SIG-M5 treated with dmso at 0.1 percent for 504 hours (cell line): ENCODE measurements around the gene SOD1.
"Not testable (repeated sequence)": the region's sequence is repeated elsewhere in the genome, so short reads cannot be mapped to it uniquely, and the experiment has no call there.

Source experiments
- DNase-seq: peaks from one replicate; lab custom pipeline; 2025; ENCODE audit not compliant: unreplicated experiment; lab: John Stamatoyannopoulos, UW

Gene SOD1

GRCh38 chr21:31659536-31660258, at the start of gene SOD1:
Gene SOD1 (plus strand): TSS chr21:31659693. CDS start chr21:31659770, 77 bp downstream.
- DNase-seq, result peak; percentile 88

- DNase-seq, result no peak
Observed at GRCh38 chr21:31611445-31611844, 48.0 kb upstream of the SOD1 start.

DNA sequence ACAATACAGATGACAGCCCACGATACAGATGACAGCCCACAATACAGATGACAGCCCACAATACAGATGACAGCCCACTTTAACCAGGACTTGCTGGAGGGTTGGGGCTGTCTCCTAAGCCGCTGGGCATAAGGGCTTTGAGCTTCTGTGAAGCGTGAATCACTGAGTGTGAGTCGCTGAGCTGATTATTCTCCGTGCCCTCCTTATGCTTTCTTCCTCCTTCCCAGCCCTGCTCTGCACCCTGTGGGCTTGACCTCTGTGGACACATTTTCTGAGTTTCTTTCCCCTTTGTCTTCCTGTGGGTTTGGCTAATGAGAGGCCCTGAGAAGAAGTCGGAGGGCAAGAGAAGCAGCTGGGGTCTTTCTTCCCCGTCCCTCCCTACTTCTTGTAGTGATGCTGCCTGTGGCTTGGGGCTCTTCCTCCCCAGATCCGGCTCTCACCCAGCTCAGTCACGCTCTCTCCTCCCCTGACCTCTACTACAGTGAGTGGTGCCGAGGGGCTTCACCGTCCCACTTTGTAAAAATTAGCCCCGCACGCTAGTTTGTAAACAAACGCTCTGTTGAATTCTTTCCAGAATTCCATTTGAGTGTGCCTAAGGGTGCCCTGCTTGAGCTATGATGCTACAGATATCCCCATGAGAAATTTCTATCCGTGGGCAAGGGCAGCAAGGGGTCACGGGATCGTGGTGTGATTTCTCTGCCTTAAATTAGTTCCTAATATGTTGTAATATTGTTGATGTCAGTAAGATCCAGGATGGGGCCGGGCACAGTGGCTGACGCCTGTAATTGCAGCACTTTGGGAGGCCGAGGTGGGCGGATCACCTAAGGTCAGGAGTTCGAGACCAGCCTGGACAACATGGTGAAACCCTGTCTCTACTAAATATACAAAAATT, 46.4 kb upstream of the SOD1 start:
- DNase-seq, result peak; percentile 9

DNA sequence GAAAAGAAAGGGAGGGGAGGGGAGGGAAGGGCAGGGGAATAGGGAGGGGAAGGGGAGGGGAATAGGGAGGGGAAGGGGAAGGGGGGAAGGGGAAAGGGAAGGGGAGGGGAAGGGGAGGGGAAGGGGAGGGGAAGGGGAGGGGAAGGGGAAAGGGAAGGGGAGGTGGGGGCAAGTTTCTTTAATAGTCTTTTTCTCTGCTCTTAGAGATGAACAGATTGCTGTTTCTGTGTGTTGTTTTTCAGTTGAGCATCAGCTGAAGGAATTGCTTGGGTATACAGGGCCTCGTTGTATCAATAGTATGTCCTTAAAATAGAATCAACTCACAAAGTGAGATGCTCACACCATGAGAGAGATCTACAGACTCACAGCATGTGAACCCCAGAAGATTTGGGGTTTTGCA, 44.8 kb upstream of the SOD1 start:
- DNase-seq, result no peak

DNA sequence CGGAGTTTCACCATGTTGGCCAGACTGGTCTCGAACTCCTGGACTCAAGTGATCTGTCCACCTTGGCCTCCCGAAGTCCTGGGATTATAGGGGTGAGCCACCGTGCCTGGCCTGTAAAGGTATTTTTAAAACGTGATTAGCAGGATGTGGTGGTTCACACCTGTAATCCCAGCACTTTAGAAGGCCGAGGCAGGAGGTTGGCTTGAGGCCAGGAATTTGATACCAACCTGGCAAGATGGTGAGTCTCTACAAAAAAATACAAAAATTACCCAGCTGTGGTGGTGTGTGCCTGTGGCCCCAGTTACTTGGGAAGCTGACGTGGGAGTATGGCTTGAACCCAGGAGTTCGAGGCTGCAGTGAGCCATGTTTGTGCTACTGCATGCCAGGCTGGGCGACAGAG, 43.3 kb upstream of the SOD1 start:
- no peak for DNase-seq

- DNase-seq, result no peak
Observed at GRCh38 chr21:31618696-31619430, 40.6 kb upstream of the SOD1 start.

GRCh38 chr21:31622397-31622796, 37.1 kb upstream of the SOD1 start:
- DNase-seq, result no peak

- no peak for DNase-seq
Observed at GRCh38 chr21:31623664-31624063, 35.8 kb upstream of the SOD1 start.

DNA sequence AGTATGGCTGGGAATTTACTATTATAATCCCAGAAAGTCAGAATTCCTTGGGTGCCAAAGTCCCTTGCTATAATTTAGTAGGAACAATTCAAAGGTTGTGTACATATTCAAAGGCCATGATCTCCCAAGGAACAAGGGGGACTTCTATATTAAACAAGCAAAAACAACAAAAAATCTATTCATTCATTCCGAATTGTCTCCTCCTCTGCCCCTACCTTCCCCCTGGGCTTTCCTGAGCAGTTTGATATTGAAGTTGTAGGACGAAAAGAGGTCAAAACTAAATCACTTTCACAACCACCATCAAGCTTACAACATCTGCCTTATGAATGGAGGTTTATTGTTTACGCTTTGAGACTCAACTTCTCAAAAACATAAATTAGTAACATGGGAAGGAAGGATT, 35.3 kb upstream of the SOD1 start:
- DNase-seq, result no peak

GRCh38 chr21:31624961-31625491, 34.5 kb upstream of the SOD1 start:
- DNase-seq, result no peak

- peak; percentile 28 for DNase-seq
Observed at GRCh38 chr21:31629972-31630711, 29.4 kb upstream of the SOD1 start.

DNA sequence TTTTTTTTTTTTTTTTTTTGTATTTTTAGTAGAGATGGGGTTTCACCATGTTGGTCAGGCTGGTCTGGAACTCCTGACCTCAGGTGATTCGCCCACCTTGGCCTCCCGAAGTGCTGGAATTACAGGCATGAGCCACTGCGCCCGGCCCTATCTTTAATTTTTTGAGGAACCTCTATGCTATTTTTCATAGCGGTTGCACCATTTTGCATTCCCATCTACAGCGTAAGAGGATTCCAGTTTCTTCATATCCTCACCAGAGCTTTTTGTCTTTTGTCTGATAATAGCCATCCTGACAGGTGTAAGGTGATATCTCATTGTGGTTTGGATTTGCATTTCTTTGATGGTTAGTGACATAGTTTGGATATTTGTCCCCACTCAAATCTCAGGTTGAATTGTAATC, 27.6 kb upstream of the SOD1 start:
- DNase-seq, result not testable (repeated sequence)

DNA sequence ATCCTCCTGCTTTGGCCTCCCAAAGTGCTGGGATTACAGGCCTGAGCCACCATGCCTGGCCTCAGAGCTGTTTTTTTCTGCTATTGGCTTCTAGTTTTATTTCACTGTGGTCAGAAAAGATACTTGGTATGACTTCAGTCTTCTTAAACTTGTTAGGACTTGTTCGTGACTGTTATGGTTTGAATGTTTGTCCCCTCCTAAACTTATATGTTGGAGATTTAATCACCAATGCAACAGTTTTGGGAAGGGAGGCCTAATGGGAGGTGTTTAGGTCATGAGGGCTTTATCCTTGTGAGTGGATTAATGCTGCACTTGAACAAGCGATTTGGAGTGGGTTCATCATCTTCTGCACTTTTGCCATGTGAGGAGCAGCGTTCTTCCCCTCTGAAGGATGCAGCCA, 24.5 kb upstream of the SOD1 start:
- DNase-seq, result no peak

- DNase-seq, result no peak
Observed at GRCh38 chr21:31636874-31637273, 22.6 kb upstream of the SOD1 start.

DNA sequence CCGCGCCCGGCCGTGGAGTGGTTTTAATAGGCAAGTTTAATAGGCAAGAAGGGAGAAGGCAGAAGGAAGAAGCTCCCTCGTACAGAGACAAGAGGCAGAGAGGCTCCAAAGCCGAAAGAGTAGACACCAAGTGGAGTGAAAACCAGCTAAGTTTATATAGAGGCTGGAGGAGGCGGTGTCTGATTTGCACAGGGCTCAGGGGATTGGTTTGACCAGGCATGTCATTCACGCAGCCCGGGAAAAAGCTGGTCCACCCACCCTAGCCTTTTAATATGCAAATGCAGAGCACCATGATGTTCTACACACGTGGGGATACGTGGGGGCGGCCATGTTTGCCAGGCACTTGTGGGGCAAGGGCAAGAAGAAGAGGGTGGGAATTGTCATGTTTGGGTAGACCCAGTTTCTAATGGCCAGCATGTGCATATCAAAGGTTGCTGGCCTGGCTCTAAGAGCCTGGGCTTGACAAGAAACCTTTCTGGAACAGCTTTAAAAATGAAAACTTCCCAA, 18.0 kb upstream of the SOD1 start:
- DNase-seq, result no peak

DNA sequence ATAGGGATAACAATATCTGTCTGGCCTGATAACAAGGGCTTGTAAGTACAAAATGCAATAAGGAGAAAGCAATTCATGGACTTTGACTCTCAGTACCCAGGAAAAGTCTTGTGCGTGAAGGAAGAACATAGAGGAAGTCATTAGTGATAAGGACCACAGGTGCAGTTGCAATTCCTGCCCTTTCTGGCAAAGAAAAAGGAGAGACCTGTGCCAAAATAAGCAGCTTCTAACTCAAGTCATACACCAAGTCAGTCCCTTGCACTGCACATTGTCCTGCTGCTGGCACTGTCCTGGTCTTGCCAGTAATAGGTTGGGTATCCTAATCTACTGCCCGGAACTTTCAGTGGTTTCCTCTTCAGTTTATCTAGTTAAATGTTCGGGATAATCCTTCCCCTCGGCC, 14.8 kb upstream of the SOD1 start:
- DNase-seq, result no peak

- DNase-seq, result no peak
Observed at GRCh38 chr21:31647650-31648049, 11.8 kb upstream of the SOD1 start.

GRCh38 chr21:31650930-31651329, 8.6 kb upstream of the SOD1 start:
- no peak for DNase-seq

- DNase-seq, result not testable (repeated sequence)
Observed at GRCh38 chr21:31651491-31651890, 8.0 kb upstream of the SOD1 start.

GRCh38 chr21:31654340-31654739, 5.2 kb upstream of the SOD1 start:
- DNase-seq, result no peak
